CD14-positive monocyte (primary cell): ENCODE data around the gene NELL1. TPM values are rescaled to one million over a fixed set of nuclear protein-coding genes. Genes with fewer than 3 reads are reported as not detected.

ENCODE experiments used
- DNase-seq, 3 donors: peaks; one replicate each; pipeline ENCODE4 v3.0.0-alpha.2; 2011 to 2022
- H2AFZ ChIP-seq: 2 replicates; pipeline ENCODE4 v1.6.0; 2012; ENCODE audit warnings: mild to moderate bottlenecking, low read depth, low read length, inconsistent platforms; ENCODE audit not compliant: insufficient read depth, poor library complexity, severe bottlenecking
- H3K27ac ChIP-seq, 2 donors: 1 replicate in 1 of 2; 2 replicates in 1 of 2; pipeline ENCODE4 v1.5.1; 2012 to 2013; ENCODE audit warnings: low read length in 2 of 2, control low read depth in 1 of 2, inconsistent platforms in 1 of 2, low read depth in 1 of 2, mild to moderate bottlenecking in 1 of 2
- H3K27me3 ChIP-seq, 2 donors: one replicate each; pipeline versions ENCODE4 v1.6.0 to v1.6.1; 2011 to 2013; ENCODE audit warnings: low read length in 2 of 2; ENCODE audit not compliant: control insufficient read depth in 2 of 2, insufficient read depth in 2 of 2
- H3K36me3 ChIP-seq, 2 donors: replicated peaks in 1 of 2; 1 replicate in 1 of 2; 2 replicates in 1 of 2; pipeline versions ENCODE4 v1.5.1 to v1.6.1; 2012 to 2013; ENCODE audit warnings: low read length in 2 of 2, control low read depth in 1 of 2, inconsistent platforms in 1 of 2, mild to moderate bottlenecking in 1 of 2; ENCODE audit not compliant: insufficient read depth in 2 of 2, control insufficient read depth in 1 of 2
- H3K4me1 ChIP-seq, 2 donors: 1 replicate in 1 of 2; 2 replicates in 1 of 2; pipeline versions ENCODE4 v1.5.1 to v1.6.1; 2012 to 2013; ENCODE audit warnings: low read length in 2 of 2, control low read depth in 1 of 2, inconsistent platforms in 1 of 2, mild to moderate bottlenecking in 1 of 2, moderate library complexity in 1 of 2; ENCODE audit not compliant: insufficient read depth in 2 of 2, control insufficient read depth in 1 of 2
- H3K4me2 ChIP-seq: replicated peaks from 2 replicates; pipeline ENCODE3; 2012; ENCODE audit warnings: low read length, moderate library complexity, mild to moderate bottlenecking; ENCODE audit not compliant: poor library complexity, severe bottlenecking; ENCODE audit errors: extremely low read depth
- H3K4me3 ChIP-seq, 3 experiments: fragments of 200-600 bp in 1 of 3; sonication (generic) in 1 of 3; replicated peaks in 1 of 3; 1 replicate in 2 of 3; 2 replicates in 1 of 3; pipeline ENCODE4 v1.5.1; 2011 to 2013; ENCODE audit warnings: low read length in 3 of 3, mild to moderate bottlenecking in 3 of 3, control low read depth in 2 of 3, low read depth in 2 of 3, inconsistent platforms in 1 of 3, moderate library complexity in 1 of 3
- H3K79me2 ChIP-seq: 2 replicates; pipeline ENCODE4 v1.6.0; 2012; ENCODE audit warnings: mild to moderate bottlenecking, control low read depth, inconsistent platforms, low read length, moderate library complexity; ENCODE audit not compliant: insufficient read depth
- H3K9ac ChIP-seq: 2 replicates; pipeline ENCODE4 v1.6.0; 2017; ENCODE audit warnings: low read length, mild to moderate bottlenecking; ENCODE audit not compliant: insufficient read depth, poor library complexity, severe bottlenecking
- H3K9me3 ChIP-seq, 2 donors: replicated peaks in 1 of 2; 1 replicate in 1 of 2; 2 replicates in 1 of 2; pipeline versions ENCODE4 v1.5.1 to v1.6.1; 2012 to 2013; ENCODE audit warnings: low read length in 2 of 2, control low read depth in 1 of 2; ENCODE audit not compliant: control insufficient read depth in 1 of 2, insufficient read depth in 1 of 2
- H4K20me1 ChIP-seq: 2 replicates; pipeline ENCODE4 v1.6.0; 2012; ENCODE audit warnings: mild to moderate bottlenecking, low read length, control low read depth, moderate library complexity; ENCODE audit not compliant: insufficient read depth
- H3K27ac Mint-ChIP-seq, 7 donors: one replicate each; pipeline ENCODE4 v1.8.0; 2020; ENCODE audit warnings: mild to moderate bottlenecking in 7 of 7, mixed read lengths in 7 of 7, moderate library complexity in 6 of 7, inconsistent platforms in 2 of 7
- H3K27me3 Mint-ChIP-seq, 3 donors: one replicate each; pipeline ENCODE4 v1.8.0; 2021 to 2022; ENCODE audit warnings: low read depth in 3 of 3, mild to moderate bottlenecking in 3 of 3, mixed read lengths in 3 of 3, moderate library complexity in 3 of 3, inconsistent platforms in 1 of 3
- H3K36me3 Mint-ChIP-seq, 2 donors: one replicate each; pipeline ENCODE4 v1.8.0; 2020; ENCODE audit warnings: mixed read lengths in 2 of 2, inconsistent platforms in 1 of 2, mild to moderate bottlenecking in 1 of 2
- H3K4me1 Mint-ChIP-seq: one replicate; pipeline ENCODE4 v1.8.0; 2020; ENCODE audit warnings: mild to moderate bottlenecking, mixed read lengths
- H3K4me3 Mint-ChIP-seq, 2 donors: one replicate each; pipeline ENCODE4 v1.8.0; 2020; ENCODE audit warnings: mild to moderate bottlenecking in 2 of 2, mixed read lengths in 2 of 2, moderate library complexity in 1 of 2
- H3K9me3 Mint-ChIP-seq, 7 donors: one replicate each; pipeline ENCODE4 v1.8.0; 2020 to 2022; ENCODE audit warnings: mixed read lengths in 7 of 7, mild to moderate bottlenecking in 6 of 7, moderate library complexity in 6 of 7, inconsistent platforms in 2 of 7
- CTCF ChIP-seq: fragments of 200-600 bp; IDR thresholded peaks from one replicate; pipeline ENCODE4 v1.8.0; 2022; ENCODE audit warnings: antibody characterized with exemption, mild to moderate bottlenecking
- WGBS: methylation state at CpG from one replicate; pipeline ENCODE4 v1.1.5; 2013; ENCODE audit warnings: missing lambda C conversion rate; ENCODE audit not compliant: insufficient coverage; 5-methylcytosine and 5-hydroxymethylcytosine counted together
- intact Hi-C, 2 donors: fragments of 100-400 bp; cut with micrococcal nuclease; formaldehyde crosslinking; loops; one replicate each; pipeline versions ENCODE4 v1.15.0 to v1.15.1; 2023
- polyA plus RNA-seq, 3 donors: library from polyadenylated mRNA; depleted of rRNA in 1 of 3; unstranded in 2 of 3; stranded (reverse) in 1 of 3; fragments of 300-500 nt in 2 of 3; fragments of >200 nt in 1 of 3; fragmentation: Illumina TruSeq in 2 of 3; gene quantifications; 1 replicate in 2 of 3; 2 replicates in 1 of 3; pipeline ENCODE4 v1.2.3, GENCODE V29; 2012 to 2021

NELL1 gene
- polyA plus RNA-seq, 3 donors: not detected

GRCh38 chr11:21494946-21495345, 825.6 kb downstream of the NELL1 start:
- no peak overlapping the region for H3K4me3 ChIP-seq
- H3K4me1 Mint-ChIP-seq: peaks cover 19% of the 10 kb centered on the region
- no CpG with 5 or more reads among the region's 4 CpGs for WGBS
- peaks cover 0 to 1% (median 0%) of the 10 kb centered on the region in 3 donors for H3K27me3 Mint-ChIP-seq
- TF ChIP-seq CTCF: no peak
- no peak overlapping the region for H3K27ac Mint-ChIP-seq
- no peak overlapping the region for H3K27ac ChIP-seq
- H3K36me3 ChIP-seq: no peaks in the 10 kb centered on the region
- no peak overlapping the region for H3K9ac ChIP-seq
- DNase-seq: peak in 2 of 3 donors; percentile 2 to 27
- H2AFZ ChIP-seq: no peak overlapping the region
- H3K9me3 Mint-ChIP-seq: peaks cover 0 to 8% (median 5%) of the 10 kb centered on the region in 7 donors
- H3K4me1 ChIP-seq: peaks cover 4 to 23% of the 10 kb centered on the region in 2 donors
- intact Hi-C loops: no loop called here
- no peak overlapping the region for H3K4me3 Mint-ChIP-seq
- no peaks in the 10 kb centered on the region for H3K9me3 ChIP-seq
- H3K27me3 ChIP-seq: no peaks in the 10 kb centered on the region
- no peaks in the 10 kb centered on the region for H3K36me3 Mint-ChIP-seq
- H4K20me1 ChIP-seq: no peaks in the 10 kb centered on the region
- H3K79me2 ChIP-seq: no peaks in the 10 kb centered on the region
- H3K4me2 ChIP-seq: peak overlapping the region; percentile 4

- H3K4me3 ChIP-seq: no peak overlapping the region
- Mint-ChIP-seq H3K9me3 (peaks cover 0 to 7% (median 4%) of the 10 kb centered on the region in 7 donors), H3K36me3 (no peaks in the 10 kb centered on the region), H3K4me3 (no peak overlapping the region), H3K4me1 (peaks cover 19% of the 10 kb centered on the region), H3K27ac (no peak overlapping the region), H3K27me3 (peaks cover 0 to 2% (median 1%) of the 10 kb centered on the region in 3 donors)
- H3K4me2 ChIP-seq: no peak overlapping the region
- no peak overlapping the region for H3K27ac ChIP-seq
- intact Hi-C loops: no loop called here
- WGBS: no CpG with 5 or more reads among the region's 1 CpG
- no peaks in the 10 kb centered on the region for H3K79me2 ChIP-seq
- H2AFZ ChIP-seq: no peak overlapping the region
- no peak overlapping the region for H3K9ac ChIP-seq
- no peaks in the 10 kb centered on the region for H3K9me3 ChIP-seq
- no peaks in the 10 kb centered on the region for H3K36me3 ChIP-seq
- no peak for TF ChIP-seq CTCF
- no peaks in the 10 kb centered on the region for H3K27me3 ChIP-seq
- H4K20me1 ChIP-seq: no peaks in the 10 kb centered on the region
- no peak for DNase-seq
- H3K4me1 ChIP-seq: peaks cover 4 to 23% of the 10 kb centered on the region in 2 donors
Measured at GRCh38 chr11:21495879-21496278, 826.5 kb downstream of the NELL1 start.
